Measurements from ENCODE around the gene RPTOR.

The RPTOR gene

GRCh38 chr17:80892019-80892855, 347.6 kb downstream of the RPTOR start:
- peak; percentile 92 for DNase-seq (ENCODE audit: low read depth)
- TF ChIP-seq CTCF (IDR thresholded peaks at IDR 0.05; ENCODE audit: low read depth, low read length, missing control alignments), result no peak
- no peak overlapping the region; the same call in 1 of the 2 replicates for H3K4me3 ChIP-seq (ENCODE audit: low read depth, low read length)

- no peak for DNase-seq (ENCODE audit: low read depth)
- no peak overlapping the region for H3K4me3 ChIP-seq (ENCODE audit: low read depth, low read length)
- no peak for TF ChIP-seq CTCF (IDR thresholded peaks at IDR 0.05; ENCODE audit: low read depth, low read length, missing control alignments)
Measured at GRCh38 chr17:80892900-80893603, 348.4 kb downstream of the RPTOR start.

- no peak for DNase-seq (ENCODE audit: low read depth)
- TF ChIP-seq CTCF (IDR thresholded peaks at IDR 0.05; ENCODE audit: low read depth, low read length, missing control alignments), result no peak
- no peak overlapping the region for H3K4me3 ChIP-seq (ENCODE audit: low read depth, low read length)
Measured at GRCh38 chr17:80893604-80894438, 349.2 kb downstream of the RPTOR start.

- TF ChIP-seq CTCF (IDR thresholded peaks at IDR 0.05; ENCODE audit: low read depth, low read length, missing control alignments), result peak; percentile 7
- no peak for DNase-seq (ENCODE audit: low read depth)
- no peak overlapping the region for H3K4me3 ChIP-seq (ENCODE audit: low read depth, low read length)
Measured at GRCh38 chr17:80894439-80894721, 349.7 kb downstream of the RPTOR start.

- no peak for TF ChIP-seq CTCF (IDR thresholded peaks at IDR 0.05; ENCODE audit: low read depth, low read length, missing control alignments)
- no peak overlapping the region for H3K4me3 ChIP-seq (ENCODE audit: low read depth, low read length)
- DNase-seq (ENCODE audit: low read depth), result no peak
Measured at GRCh38 chr17:80894726-80895125, 350.1 kb downstream of the RPTOR start.

- no peak for TF ChIP-seq CTCF (IDR thresholded peaks at IDR 0.05; ENCODE audit: low read depth, low read length, missing control alignments)
- no peak overlapping the region for H3K4me3 ChIP-seq (ENCODE audit: low read depth, low read length)
- no peak for DNase-seq (ENCODE audit: low read depth)
Measured at GRCh38 chr17:80895366-80895765, 350.7 kb downstream of the RPTOR start.

Measured in GM12864 (cell line).